Endothelial cell of umbilical vein (primary cell): ENCODE results near the gene NFATC1. TPM values are rescaled to one million over a fixed set of nuclear protein-coding genes. Genes with fewer than 3 reads are reported as not detected.

Source experiments
- BruUV-seq: library from RNA; stranded (reverse); fragments of 400-500 nt; replicated peaks from 2 replicates; lab custom pipeline; 2021; lab: Mats Ljungman, UMichigan
- CTCF ChIA-PET: fragments of 300-600, 350-600 bp; sonication (Branson Sonifier 250); formaldehyde crosslinking; loops from one replicate; lab custom pipeline; 2021; ENCODE audit warnings: antibody characterized with exemption, inconsistent platforms; lab: Charles Lee
- POLR2A ChIA-PET: fragments of 300-600, 350-600 bp; sonication (Branson Sonifier 250); formaldehyde crosslinking; loops from one replicate; lab custom pipeline; 2021; ENCODE audit warnings: antibody characterized with exemption, inconsistent platforms; lab: Charles Lee
- DNase-seq: peaks from one replicate; pipeline ENCODE4 v3.0.0-alpha.2; 2011; ENCODE audit warnings: low read depth, low spot score
- FAIRE-seq: peaks from 2 replicates; lab custom pipeline; 2011; peaks lifted over from hg19 to GRCh38; lab: Jason Lieb, UNC
- H2AFZ ChIP-seq: 2 replicates; pipeline ENCODE4 v1.6.0; 2012; ENCODE audit warnings: low read depth, low read length, control low read depth, inconsistent platforms
- H3K27ac ChIP-seq: 2 replicates; pipeline ENCODE4 v1.5.1; 2011; ENCODE audit warnings: low read depth, mild to moderate bottlenecking, control low read depth, low read length, moderate library complexity; ENCODE audit not compliant: insufficient read depth
- H3K27me3 ChIP-seq, 2 experiments: 2 replicates each; pipeline versions ENCODE4 v1.6.0 to v1.6.1; 2011; ENCODE audit warnings: low read length in 2 of 2, mixed read lengths in 1 of 2; ENCODE audit not compliant: control insufficient read depth in 2 of 2, insufficient read depth in 2 of 2
- H3K36me3 ChIP-seq, 2 experiments: 2 replicates in 1 of 2; 3 replicates in 1 of 2; pipeline ENCODE4 v1.5.1; 2011; ENCODE audit warnings: low read length in 2 of 2, mild to moderate bottlenecking in 1 of 2, moderate library complexity in 1 of 2; ENCODE audit not compliant: control insufficient read depth in 2 of 2, insufficient read depth in 2 of 2; ENCODE audit errors: extremely low read depth in 1 of 2
- H3K4me1 ChIP-seq: 3 replicates; pipeline ENCODE4 v1.5.1; 2011; ENCODE audit warnings: mild to moderate bottlenecking, low read length; ENCODE audit not compliant: control insufficient read depth, insufficient read depth; ENCODE audit errors: extremely low read depth
- H3K4me2 ChIP-seq: 2 replicates; pipeline ENCODE4 v1.6.1; 2011; ENCODE audit warnings: low read length, control low read depth, mixed read lengths; ENCODE audit not compliant: insufficient read depth
- H3K4me3 ChIP-seq, 3 experiments: fragments of 200-600 bp in 1 of 3; sonication (generic), shearing (Covaris generic) in 1 of 3; replicated peaks in 1 of 3; 2 replicates each; pipeline ENCODE4 v1.5.1; 2011 to 2016; ENCODE audit warnings: control low read depth in 3 of 3, low read length in 3 of 3, mild to moderate bottlenecking in 2 of 3, inconsistent platforms in 1 of 3, low read depth in 1 of 3, moderate library complexity in 1 of 3; ENCODE audit not compliant: insufficient read depth in 1 of 3
- H3K79me2 ChIP-seq: 2 replicates; pipeline ENCODE4 v1.6.0; 2012; ENCODE audit warnings: low read length, inconsistent platforms; ENCODE audit not compliant: control insufficient read depth, insufficient read depth
- H3K9ac ChIP-seq: replicated peaks from 2 replicates; pipeline ENCODE3; 2011; ENCODE audit warnings: low read length, control low read depth; ENCODE audit not compliant: insufficient read depth; ENCODE audit errors: extremely low read depth
- H3K9me1 ChIP-seq: replicated peaks from 3 replicates; pipeline ENCODE4 v1.6.0; 2011; ENCODE audit warnings: mild to moderate bottlenecking, low read length; ENCODE audit not compliant: control insufficient read depth, insufficient read depth; ENCODE audit errors: extremely low read depth
- H3K9me3 ChIP-seq: replicated peaks from 2 replicates; pipeline ENCODE4 v1.5.1; 2012; ENCODE audit warnings: low read length, inconsistent platforms; ENCODE audit not compliant: control insufficient read depth, insufficient read depth
- H4K20me1 ChIP-seq: replicated peaks from 2 replicates; pipeline ENCODE3; 2011; ENCODE audit warnings: mild to moderate bottlenecking, low read length; ENCODE audit not compliant: control insufficient read depth, insufficient read depth; ENCODE audit errors: extremely low read depth
- CTCF ChIP-seq, 2 donors: IDR thresholded peaks; 1 replicate in 1 of 2; 2 replicates in 1 of 2; pipeline ENCODE4 v1.5.1; 2011; ENCODE audit warnings: low read length in 2 of 2, mild to moderate bottlenecking in 2 of 2, moderate library complexity in 2 of 2, control low read depth in 1 of 2, inconsistent platforms in 1 of 2, low read depth in 1 of 2; ENCODE audit not compliant: insufficient read depth in 1 of 2; ENCODE audit errors: extremely low read depth in 1 of 2
- EZH2 ChIP-seq: IDR thresholded peaks from 2 replicates; pipeline ENCODE4 v1.6.1; 2012; ENCODE audit warnings: borderline replicate concordance, low read depth, mild to moderate bottlenecking, moderate library complexity, low read length, inconsistent platforms; ENCODE audit not compliant: severe bottlenecking
- FOS ChIP-seq: IDR thresholded peaks from 2 replicates; pipeline ENCODE4 v1.6.1; 2011; ENCODE audit warnings: mild to moderate bottlenecking, low read length, moderate library complexity, borderline replicate concordance; ENCODE audit not compliant: insufficient read depth
- GATA2 ChIP-seq: IDR thresholded peaks from 2 replicates; pipeline ENCODE4 v1.7.0; 2011; ENCODE audit warnings: low read depth, mild to moderate bottlenecking, moderate library complexity, mixed read lengths, low read length; ENCODE audit not compliant: insufficient read length, insufficient read depth
- JUN ChIP-seq: IDR thresholded peaks from 2 replicates; pipeline ENCODE4 v1.6.1; 2011; ENCODE audit warnings: borderline replicate concordance, low read depth; ENCODE audit not compliant: insufficient read length, insufficient read depth
- MYC ChIP-seq: IDR thresholded peaks from one replicate; pipeline ENCODE4 v1.6.1; 2011; ENCODE audit warnings: mild to moderate bottlenecking, low read depth, low read length
- POLR2A ChIP-seq: IDR thresholded peaks from 2 replicates; pipeline ENCODE4 v1.6.1; 2012; ENCODE audit warnings: low read depth, mild to moderate bottlenecking, control low read depth, low read length
- POLR2AphosphoS5 ChIP-seq: IDR thresholded peaks from 2 replicates; pipeline ENCODE4 v1.6.1; 2012; ENCODE audit warnings: low read depth, mild to moderate bottlenecking, control low read depth, low read length, moderate library complexity; ENCODE audit not compliant: insufficient read depth
- dilution Hi-C: fragments of 300-500 bp; cut with MboI; formaldehyde crosslinking; loops from one replicate; pipeline ENCODE4 v1.15.0; 2019; ENCODE audit warnings: low sequenced_read_pairs; ENCODE audit not compliant: extremely low pct_ligation_motif_present
- intact Hi-C: fragments of 100-400 bp; cut with micrococcal nuclease; formaldehyde crosslinking; loops from one replicate; pipeline ENCODE4 v1.10.0; 2022
- polyA plus RNA-seq, 4 experiments: library from polyadenylated mRNA; depleted of rRNA in 3 of 4; stranded (reverse) in 3 of 4; unstranded in 1 of 4; fragments of >200 nt; gene quantifications; 2 replicates each; pipeline versions ENCODE4 v1.2.1 to v1.2.3, GENCODE V29; 2011 to 2012; ENCODE audit warnings: missing spikeins in 1 of 4
- total RNA-seq: library from RNA; stranded (reverse); gene quantifications from 2 replicates; pipeline ENCODE4 v1.2.3, GENCODE V29; 2021
- TF ChIP-seq, protein P1 (sequence below): IDR thresholded peaks from 2 replicates; pipeline ENCODE4 v1.6.1; 2011; ENCODE audit not compliant: insufficient read depth, insufficient read length

The NFATC1 gene
- total and polyA plus RNA-seq, 2 donors (not counting 3 experiments of a cell fraction or from before 2014, with no cell fraction given): 11.1 to 30.0 TPM

- dilution Hi-C loops: no loop called here
- no peak for FAIRE-seq
- no TSS peak for BruUV-seq
- TF ChIP-seq, protein P1, sequence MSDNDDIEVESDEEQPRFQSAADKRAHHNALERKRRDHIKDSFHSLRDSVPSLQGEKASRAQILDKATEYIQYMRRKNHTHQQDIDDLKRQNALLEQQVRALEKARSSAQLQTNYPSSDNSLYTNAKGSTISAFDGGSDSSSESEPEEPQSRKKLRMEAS: no peak
- TF ChIP-seq JUN (no peak), POLR2A (no peak), GATA2 (no peak), MYC (no peak), CTCF (IDR thresholded peaks at IDR 0.05; ENCODE audit: extremely low read depth in 1 of 2, insufficient read depth in 1 of 2, low read depth in 1 of 2, low read length in 2 of 2) (no peak), EZH2 (no peak), FOS (no peak), POLR2AphosphoS5 (no peak)
- Histone ChIP-seq H3K27me3 (no peaks in the 10 kb centered on the region), H2AFZ (no peak overlapping the region), H3K4me2 (no peak overlapping the region), H3K79me2 (no peaks in the 10 kb centered on the region), H3K4me1 (no peaks in the 10 kb centered on the region), H3K4me3 (no peak overlapping the region), H3K9me3 (no peaks in the 10 kb centered on the region), H3K9me1 (no peaks in the 10 kb centered on the region), H3K27ac (no peak overlapping the region), H3K36me3 (peaks cover 5 to 12% of the 10 kb centered on the region in 2 experiments), H4K20me1 (no peaks in the 10 kb centered on the region), H3K9ac (no peak overlapping the region)
- intact Hi-C loops: no loop called here
- ChIA-PET POLR2A (no interaction called here), CTCF (no interaction called here)
- no peak for DNase-seq
These were observed 29.8 kb downstream of the NFATC1 start for GRCh38 chr18:79425569-79425886.
